ENCODE measurements around the gene PHB1.

- no peak for TF ChIP-seq CTCF (IDR thresholded peaks at IDR 0.05)
- no peak for TF ChIP-seq POLR2AphosphoS5 (IDR thresholded peaks at IDR 0.05)
Observed at GRCh38 chr17:49386373-49386772, 28.3 kb downstream of the PHB1 start.
